ENCODE measurements around the gene BANP.
"Not testable (repeated sequence)": the region's sequence is repeated elsewhere in the genome, so short reads cannot be mapped to it uniquely, and the experiment has no call there.

BANP gene

GRCh38 chr16:88121391-88121790 lies 170.2 kb downstream of the BANP start:
- not testable (repeated sequence) for DNase-seq (ENCODE audit: low read depth, low spot score)

- DNase-seq (ENCODE audit: low read depth, low spot score): no peak
Measured at GRCh38 chr16:88121886-88122580, 170.8 kb downstream of the BANP start.
